ENCODE data around the gene JMJD8.

DNA sequence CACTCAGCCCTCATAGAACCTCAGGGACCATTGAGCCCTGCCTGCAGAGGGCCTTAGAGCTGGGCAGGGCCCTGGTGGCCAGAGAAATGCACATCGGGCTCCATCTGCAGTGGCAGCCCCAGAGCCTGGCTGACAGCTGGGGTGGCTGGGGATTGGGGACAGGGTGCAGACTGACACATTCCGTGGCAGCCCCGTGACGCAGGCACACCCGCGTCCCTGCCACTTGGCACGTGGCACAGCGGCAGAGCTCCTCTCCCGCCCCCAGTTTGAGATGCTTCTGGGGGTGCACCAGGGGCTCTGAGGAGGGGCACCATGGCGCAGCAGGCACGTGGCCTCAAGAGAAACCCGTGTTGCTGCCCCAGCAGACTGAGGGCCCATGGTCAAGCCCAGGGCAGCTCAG, 19.3 kb upstream of the JMJD8 start:
- TF ChIP-seq POLR2A (IDR thresholded peaks at IDR 0.05): no peak
- TF ChIP-seq, protein P1, sequence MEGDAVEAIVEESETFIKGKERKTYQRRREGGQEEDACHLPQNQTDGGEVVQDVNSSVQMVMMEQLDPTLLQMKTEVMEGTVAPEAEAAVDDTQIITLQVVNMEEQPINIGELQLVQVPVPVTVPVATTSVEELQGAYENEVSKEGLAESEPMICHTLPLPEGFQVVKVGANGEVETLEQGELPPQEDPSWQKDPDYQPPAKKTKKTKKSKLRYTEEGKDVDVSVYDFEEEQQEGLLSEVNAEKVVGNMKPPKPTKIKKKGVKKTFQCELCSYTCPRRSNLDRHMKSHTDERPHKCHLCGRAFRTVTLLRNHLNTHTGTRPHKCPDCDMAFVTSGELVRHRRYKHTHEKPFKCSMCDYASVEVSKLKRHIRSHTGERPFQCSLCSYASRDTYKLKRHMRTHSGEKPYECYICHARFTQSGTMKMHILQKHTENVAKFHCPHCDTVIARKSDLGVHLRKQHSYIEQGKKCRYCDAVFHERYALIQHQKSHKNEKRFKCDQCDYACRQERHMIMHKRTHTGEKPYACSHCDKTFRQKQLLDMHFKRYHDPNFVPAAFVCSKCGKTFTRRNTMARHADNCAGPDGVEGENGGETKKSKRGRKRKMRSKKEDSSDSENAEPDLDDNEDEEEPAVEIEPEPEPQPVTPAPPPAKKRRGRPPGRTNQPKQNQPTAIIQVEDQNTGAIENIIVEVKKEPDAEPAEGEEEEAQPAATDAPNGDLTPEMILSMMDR (IDR thresholded peaks at IDR 0.05): no peak
